ENCODE data around the gene MTARC2. TPM values are rescaled to one million over a fixed set of nuclear protein-coding genes. Genes with fewer than 3 reads are reported as not detected.

MTARC2 gene
- polyA plus RNA-seq, 1 of the 3 experiments (the other 2 are of a cell fraction) = 6.1 TPM

DNA sequence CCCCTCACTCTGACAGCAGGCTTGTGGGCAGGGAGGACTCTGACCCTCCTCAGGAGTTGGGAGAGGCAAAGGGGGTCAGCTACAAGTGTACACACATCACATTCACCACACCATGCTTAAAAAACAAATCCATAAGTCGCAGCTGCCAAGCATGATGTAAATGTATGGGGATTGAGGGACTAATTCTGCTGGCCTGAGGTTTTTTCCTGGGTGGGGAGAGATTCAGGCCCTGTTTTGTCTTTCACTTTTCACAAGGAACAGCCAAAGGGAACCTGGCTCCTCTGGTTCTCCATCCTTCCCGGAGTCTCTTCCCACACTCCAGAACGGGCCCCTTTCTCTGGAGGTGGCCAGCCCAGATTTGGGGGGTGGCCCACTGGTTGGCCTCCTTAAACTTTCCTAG is 1.3 kb upstream of the MTARC2 start:
- H3K4me1 ChIP-seq (ENCODE audit: control insufficient read depth in 1 of 2, insufficient read depth in 2 of 2, low read depth in 1 of 2, low read length in 1 of 2) = peaks cover 5 to 16% of the 10 kb centered on the region in 2 experiments; a peak in 1 of 4 replicates
- no peaks in the 10 kb centered on the region for H3K9me2 ChIP-seq
- DNase-seq = no peak
- H3K4me2 ChIP-seq = no peak overlapping the region
- H3K4me3 ChIP-seq (ENCODE audit: low read depth in 2 of 2, low read length in 1 of 2) = no peak overlapping the region
- H3K27ac ChIP-seq (ENCODE audit: low read depth in 2 of 2, low read length in 1 of 2) = no peak overlapping the region
- no peak overlapping the region for H2AFZ ChIP-seq (ENCODE audit: low read depth)
- no peaks in the 10 kb centered on the region for H4K20me1 ChIP-seq (ENCODE audit: insufficient read depth)
- WGBS (ENCODE audit: low lambda C conversion rate) = 95% methylated on average over 3 of the region's 3 CpGs
- peaks cover 9% of the 10 kb centered on the region; the same call in 1 of the 2 replicates for H3K79me2 ChIP-seq (ENCODE audit: insufficient read depth)
- POLR2A ChIA-PET = no interaction called here
- no peaks in the 10 kb centered on the region for H3K9me3 ChIP-seq
- no peaks in the 10 kb centered on the region for H3K27me3 ChIP-seq (ENCODE audit: insufficient read depth)
- no peak overlapping the region for H3K9ac ChIP-seq
- no peaks in the 10 kb centered on the region for H3F3A ChIP-seq (replicated peaks; ENCODE audit: insufficient read depth)
- TF ChIP-seq FOXJ3 (CRISPR knock-in tag; IDR thresholded peaks at IDR 0.05) (no peak), MXI1 (IDR thresholded peaks at IDR 0.05; ENCODE audit: low read depth, low read length) (no peak), POLR2AphosphoS5 (IDR thresholded peaks at IDR 0.05; ENCODE audit: low read depth, low read length) (no peak), RXRA (IDR thresholded peaks at IDR 0.05; ENCODE audit: borderline replicate concordance, low read depth) (no peak), EP300 (IDR thresholded peaks at IDR 0.05; ENCODE audit: borderline replicate concordance in 1 of 2, low read depth in 1 of 2, low read length in 1 of 2) (no peak), TCF12 (IDR thresholded peaks at IDR 0.05) (no peak), EZH2phosphoT487 (IDR thresholded peaks at IDR 0.05; ENCODE audit: borderline replicate concordance, low read depth) (no peak), SMC3 (IDR thresholded peaks at IDR 0.05; ENCODE audit: low read depth, low read length) (no peak), GABPA (IDR thresholded peaks at IDR 0.05; ENCODE audit: low read depth) (no peak), SIN3A (IDR thresholded peaks at IDR 0.05; ENCODE audit: borderline replicate concordance, low read depth, low read length) (no peak), CHD2 (IDR thresholded peaks at IDR 0.05; ENCODE audit: low read length, partially characterized antibody) (no peak), IRF3 (IDR thresholded peaks at IDR 0.05; ENCODE audit: low read depth, low read length) (no peak), YY1 (IDR thresholded peaks at IDR 0.05; ENCODE audit: low read depth) (no peak), TEAD4 (IDR thresholded peaks at IDR 0.05; ENCODE audit: borderline replicate concordance, insufficient read depth) (no peak), REST (IDR thresholded peaks at IDR 0.05; ENCODE audit: low read depth, low read length) (no peak)
- TF ChIP-seq, protein P1, sequence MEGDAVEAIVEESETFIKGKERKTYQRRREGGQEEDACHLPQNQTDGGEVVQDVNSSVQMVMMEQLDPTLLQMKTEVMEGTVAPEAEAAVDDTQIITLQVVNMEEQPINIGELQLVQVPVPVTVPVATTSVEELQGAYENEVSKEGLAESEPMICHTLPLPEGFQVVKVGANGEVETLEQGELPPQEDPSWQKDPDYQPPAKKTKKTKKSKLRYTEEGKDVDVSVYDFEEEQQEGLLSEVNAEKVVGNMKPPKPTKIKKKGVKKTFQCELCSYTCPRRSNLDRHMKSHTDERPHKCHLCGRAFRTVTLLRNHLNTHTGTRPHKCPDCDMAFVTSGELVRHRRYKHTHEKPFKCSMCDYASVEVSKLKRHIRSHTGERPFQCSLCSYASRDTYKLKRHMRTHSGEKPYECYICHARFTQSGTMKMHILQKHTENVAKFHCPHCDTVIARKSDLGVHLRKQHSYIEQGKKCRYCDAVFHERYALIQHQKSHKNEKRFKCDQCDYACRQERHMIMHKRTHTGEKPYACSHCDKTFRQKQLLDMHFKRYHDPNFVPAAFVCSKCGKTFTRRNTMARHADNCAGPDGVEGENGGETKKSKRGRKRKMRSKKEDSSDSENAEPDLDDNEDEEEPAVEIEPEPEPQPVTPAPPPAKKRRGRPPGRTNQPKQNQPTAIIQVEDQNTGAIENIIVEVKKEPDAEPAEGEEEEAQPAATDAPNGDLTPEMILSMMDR (IDR thresholded peaks at IDR 0.05) = no peak
- no peaks in the 10 kb centered on the region for H3K36me3 ChIP-seq (replicated peaks in 1 of 2; ENCODE audit: control insufficient read depth in 1 of 2, insufficient read depth in 2 of 2, low read length in 1 of 2)
- CTCF ChIA-PET = interaction anchor here (1.3 to 3.5 kb wide), 4 partner anchors 14 to 54 kb away, joined by 4 to 31 read pairs (median 10); no protein-coding TSS in a partner anchor
